ENCODE results near the gene DUSP10.

The DUSP10 gene

GRCh38 chr1:221672239-221672645, 69.6 kb downstream of the DUSP10 start:
- TF ChIP-seq EZH2phosphoT487 (IDR thresholded peaks at IDR 0.05; ENCODE audit: borderline replicate concordance) = no peak
- TF ChIP-seq, protein P1, sequence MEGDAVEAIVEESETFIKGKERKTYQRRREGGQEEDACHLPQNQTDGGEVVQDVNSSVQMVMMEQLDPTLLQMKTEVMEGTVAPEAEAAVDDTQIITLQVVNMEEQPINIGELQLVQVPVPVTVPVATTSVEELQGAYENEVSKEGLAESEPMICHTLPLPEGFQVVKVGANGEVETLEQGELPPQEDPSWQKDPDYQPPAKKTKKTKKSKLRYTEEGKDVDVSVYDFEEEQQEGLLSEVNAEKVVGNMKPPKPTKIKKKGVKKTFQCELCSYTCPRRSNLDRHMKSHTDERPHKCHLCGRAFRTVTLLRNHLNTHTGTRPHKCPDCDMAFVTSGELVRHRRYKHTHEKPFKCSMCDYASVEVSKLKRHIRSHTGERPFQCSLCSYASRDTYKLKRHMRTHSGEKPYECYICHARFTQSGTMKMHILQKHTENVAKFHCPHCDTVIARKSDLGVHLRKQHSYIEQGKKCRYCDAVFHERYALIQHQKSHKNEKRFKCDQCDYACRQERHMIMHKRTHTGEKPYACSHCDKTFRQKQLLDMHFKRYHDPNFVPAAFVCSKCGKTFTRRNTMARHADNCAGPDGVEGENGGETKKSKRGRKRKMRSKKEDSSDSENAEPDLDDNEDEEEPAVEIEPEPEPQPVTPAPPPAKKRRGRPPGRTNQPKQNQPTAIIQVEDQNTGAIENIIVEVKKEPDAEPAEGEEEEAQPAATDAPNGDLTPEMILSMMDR (conservative IDR thresholded peaks at IDR 0.05; ENCODE audit: low read length) = no peak
- H4K20me1 ChIP-seq (ENCODE audit: insufficient read depth, low read length, poor library complexity, severe bottlenecking) = no peaks in the 10 kb centered on the region
- no peaks in the 10 kb centered on the region for H3K9me2 ChIP-seq (replicated peaks; ENCODE audit: low read depth, low read length)
- no peak overlapping the region for H2AFZ ChIP-seq (ENCODE audit: low read length)
- no peaks in the 10 kb centered on the region for H3K79me2 ChIP-seq (ENCODE audit: insufficient read depth, low read length)
- no peaks in the 10 kb centered on the region for H3K27me3 ChIP-seq (ENCODE audit: insufficient read depth, low read length, poor library complexity, severe bottlenecking)
- peaks cover 6% of the 10 kb centered on the region for H3K4me1 ChIP-seq (ENCODE audit: insufficient read depth, low read length, poor library complexity, severe bottlenecking)
- H3K9me3 ChIP-seq (ENCODE audit: insufficient read depth, low read depth, low read length) = no peaks in the 10 kb centered on the region
- H3F3A ChIP-seq (ENCODE audit: low read depth) = no peaks in the 10 kb centered on the region
- no peaks in the 10 kb centered on the region for H3K36me3 ChIP-seq (ENCODE audit: insufficient read depth, low read length)
- H3K4me2 ChIP-seq (ENCODE audit: low read depth, low read length, poor library complexity, severe bottlenecking) = no peak overlapping the region
- no peak overlapping the region for H3K4me3 ChIP-seq (ENCODE audit: low read length, poor library complexity, severe bottlenecking)
- no peak overlapping the region for H3K9ac ChIP-seq (ENCODE audit: low read depth, low read length, poor library complexity, severe bottlenecking)

- H3K9me2 ChIP-seq (replicated peaks; ENCODE audit: low read depth, low read length) = no peaks in the 10 kb centered on the region
- no peak overlapping the region for H2AFZ ChIP-seq (ENCODE audit: low read length)
- H3K9ac ChIP-seq (ENCODE audit: low read depth, low read length, poor library complexity, severe bottlenecking) = no peak overlapping the region
- no peaks in the 10 kb centered on the region for H3K27me3 ChIP-seq (ENCODE audit: insufficient read depth, low read length, poor library complexity, severe bottlenecking)
- H3F3A ChIP-seq (ENCODE audit: low read depth) = no peaks in the 10 kb centered on the region
- TF ChIP-seq, protein P1 (conservative IDR thresholded peaks at IDR 0.05; ENCODE audit: low read length) = no peak
- no peak for TF ChIP-seq EZH2phosphoT487 (IDR thresholded peaks at IDR 0.05; ENCODE audit: borderline replicate concordance)
- H3K79me2 ChIP-seq (ENCODE audit: insufficient read depth, low read length) = no peaks in the 10 kb centered on the region
- no peak overlapping the region for H3K4me3 ChIP-seq (ENCODE audit: low read length, poor library complexity, severe bottlenecking)
- peaks cover 6% of the 10 kb centered on the region for H3K4me1 ChIP-seq (ENCODE audit: insufficient read depth, low read length, poor library complexity, severe bottlenecking)
- no peaks in the 10 kb centered on the region for H3K36me3 ChIP-seq (ENCODE audit: insufficient read depth, low read length)
- no peak overlapping the region for H3K4me2 ChIP-seq (ENCODE audit: low read depth, low read length, poor library complexity, severe bottlenecking)
- no peaks in the 10 kb centered on the region for H4K20me1 ChIP-seq (ENCODE audit: insufficient read depth, low read length, poor library complexity, severe bottlenecking)
- no peaks in the 10 kb centered on the region for H3K9me3 ChIP-seq (ENCODE audit: insufficient read depth, low read depth, low read length)
Observed at GRCh38 chr1:221670081-221670480, 71.8 kb downstream of the DUSP10 start.

DNA sequence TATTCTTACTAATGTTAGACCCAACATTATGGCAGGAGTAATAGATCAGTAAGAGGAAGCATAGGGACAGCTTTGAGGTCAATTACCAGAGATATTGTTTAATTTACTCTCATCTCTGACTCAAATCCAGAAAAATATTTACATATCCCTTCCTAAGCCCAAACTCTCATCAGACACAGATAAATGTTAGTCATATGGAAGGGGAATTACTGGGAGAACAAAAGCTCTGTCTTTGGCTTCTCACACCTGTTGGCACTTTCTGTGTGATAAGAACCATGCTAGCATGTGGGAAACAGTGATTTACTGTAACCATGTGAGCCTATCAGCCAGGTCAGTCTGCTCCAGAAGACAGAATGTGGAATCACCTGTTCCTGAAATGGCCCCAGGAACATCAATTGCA, 72.4 kb downstream of the DUSP10 start:
- Histone ChIP-seq H3K9ac (ENCODE audit: low read depth, low read length, poor library complexity, severe bottlenecking) (no peak overlapping the region), H3K4me2 (ENCODE audit: low read depth, low read length, poor library complexity, severe bottlenecking) (no peak overlapping the region), H3K36me3 (ENCODE audit: insufficient read depth, low read length) (no peaks in the 10 kb centered on the region), H3K9me2 (replicated peaks; ENCODE audit: low read depth, low read length) (no peaks in the 10 kb centered on the region), H2AFZ (ENCODE audit: low read length) (no peak overlapping the region), H3K4me3 (ENCODE audit: low read length, poor library complexity, severe bottlenecking) (no peak overlapping the region), H3K79me2 (ENCODE audit: insufficient read depth, low read length) (no peaks in the 10 kb centered on the region), H3K27me3 (ENCODE audit: insufficient read depth, low read length, poor library complexity, severe bottlenecking) (no peaks in the 10 kb centered on the region), H3K4me1 (ENCODE audit: insufficient read depth, low read length, poor library complexity, severe bottlenecking) (peaks cover 6% of the 10 kb centered on the region), H3F3A (ENCODE audit: low read depth) (no peaks in the 10 kb centered on the region), H3K9me3 (ENCODE audit: insufficient read depth, low read depth, low read length) (no peaks in the 10 kb centered on the region), H4K20me1 (ENCODE audit: insufficient read depth, low read length, poor library complexity, severe bottlenecking) (no peaks in the 10 kb centered on the region)
- no peak for TF ChIP-seq EZH2phosphoT487 (IDR thresholded peaks at IDR 0.05; ENCODE audit: borderline replicate concordance)
- TF ChIP-seq, protein P1 (conservative IDR thresholded peaks at IDR 0.05; ENCODE audit: low read length) = no peak
